Cardiac fibroblast (primary cell): Measurements from ENCODE around the gene ADPRS.

ENCODE experiments used
- DNase-seq, 2 donors: peaks; one replicate each; pipeline versions ENCODE4 v3.0.0 to v3.0.0-alpha.2; 2010; ENCODE audit warnings: low read depth in 2 of 2
- H3K4me3 ChIP-seq, 2 donors: replicated peaks in 1 of 2; 1 replicate in 1 of 2; 2 replicates in 1 of 2; pipeline ENCODE4 v1.5.1; 2011; ENCODE audit warnings: low read depth in 2 of 2, low read length in 2 of 2, mild to moderate bottlenecking in 2 of 2, moderate library complexity in 1 of 2
- TF ChIP-seq, protein P1 (sequence below): IDR thresholded peaks from one replicate; pipeline ENCODE4 v1.5.1; 2011; ENCODE audit warnings: low read depth, mild to moderate bottlenecking, low read length, inconsistent platforms

ADPRS gene

DNA sequence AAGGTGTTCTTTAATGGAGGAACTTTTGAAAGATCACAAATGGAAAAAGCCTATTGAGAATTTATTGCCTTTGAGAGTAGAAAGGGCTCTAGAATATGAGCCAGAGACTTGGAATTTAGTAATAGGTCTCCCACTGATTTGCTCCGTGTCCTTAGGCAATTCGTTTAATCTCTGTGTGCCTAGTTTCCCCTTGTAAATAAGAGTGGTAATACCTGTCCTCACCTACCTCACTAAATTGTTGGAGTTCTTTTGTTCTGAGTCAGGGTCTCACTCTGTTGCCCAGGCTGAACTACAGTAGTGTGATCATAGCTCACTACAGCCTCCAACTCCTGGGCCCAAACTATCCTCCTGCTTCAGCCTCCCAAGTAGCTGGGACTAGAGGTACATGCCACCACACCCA lies 19.8 kb upstream of the ADPRS start:
- H3K4me3 ChIP-seq: no peak overlapping the region
- TF ChIP-seq, protein P1, sequence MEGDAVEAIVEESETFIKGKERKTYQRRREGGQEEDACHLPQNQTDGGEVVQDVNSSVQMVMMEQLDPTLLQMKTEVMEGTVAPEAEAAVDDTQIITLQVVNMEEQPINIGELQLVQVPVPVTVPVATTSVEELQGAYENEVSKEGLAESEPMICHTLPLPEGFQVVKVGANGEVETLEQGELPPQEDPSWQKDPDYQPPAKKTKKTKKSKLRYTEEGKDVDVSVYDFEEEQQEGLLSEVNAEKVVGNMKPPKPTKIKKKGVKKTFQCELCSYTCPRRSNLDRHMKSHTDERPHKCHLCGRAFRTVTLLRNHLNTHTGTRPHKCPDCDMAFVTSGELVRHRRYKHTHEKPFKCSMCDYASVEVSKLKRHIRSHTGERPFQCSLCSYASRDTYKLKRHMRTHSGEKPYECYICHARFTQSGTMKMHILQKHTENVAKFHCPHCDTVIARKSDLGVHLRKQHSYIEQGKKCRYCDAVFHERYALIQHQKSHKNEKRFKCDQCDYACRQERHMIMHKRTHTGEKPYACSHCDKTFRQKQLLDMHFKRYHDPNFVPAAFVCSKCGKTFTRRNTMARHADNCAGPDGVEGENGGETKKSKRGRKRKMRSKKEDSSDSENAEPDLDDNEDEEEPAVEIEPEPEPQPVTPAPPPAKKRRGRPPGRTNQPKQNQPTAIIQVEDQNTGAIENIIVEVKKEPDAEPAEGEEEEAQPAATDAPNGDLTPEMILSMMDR: no peak
- DNase-seq: no peak

GRCh38 chr1:36070349-36070748 lies 18.3 kb upstream of the ADPRS start:
- no peak for DNase-seq
- H3K4me3 ChIP-seq: no peak overlapping the region
- TF ChIP-seq, protein P1: no peak

GRCh38 chr1:36076979-36077573 lies 11.6 kb upstream of the ADPRS start:
- DNase-seq: peak in 1 of 2 donors; percentile 50
- TF ChIP-seq, protein P1: no peak
- no peak overlapping the region for H3K4me3 ChIP-seq

DNA sequence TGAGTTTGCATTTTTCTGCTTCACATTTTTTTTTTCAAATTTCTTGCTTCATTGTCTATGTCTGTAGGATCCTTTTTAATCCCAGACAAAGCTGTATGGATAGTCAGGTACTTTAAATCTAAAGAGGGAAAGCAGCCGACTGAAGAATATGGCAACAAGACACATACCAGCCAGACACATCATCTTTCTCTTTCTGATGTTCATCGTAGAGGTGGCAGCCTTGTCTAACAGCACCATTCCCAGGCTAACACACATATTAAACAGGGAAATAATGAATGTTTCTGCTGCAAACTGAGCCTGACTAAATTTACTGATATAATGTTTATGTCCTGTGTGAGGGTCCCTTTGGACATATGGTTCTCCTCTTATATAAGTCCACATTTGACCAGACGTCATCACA lies 8.5 kb upstream of the ADPRS start:
- no peak overlapping the region for H3K4me3 ChIP-seq
- TF ChIP-seq, protein P1: no peak
- no peak for DNase-seq

DNA sequence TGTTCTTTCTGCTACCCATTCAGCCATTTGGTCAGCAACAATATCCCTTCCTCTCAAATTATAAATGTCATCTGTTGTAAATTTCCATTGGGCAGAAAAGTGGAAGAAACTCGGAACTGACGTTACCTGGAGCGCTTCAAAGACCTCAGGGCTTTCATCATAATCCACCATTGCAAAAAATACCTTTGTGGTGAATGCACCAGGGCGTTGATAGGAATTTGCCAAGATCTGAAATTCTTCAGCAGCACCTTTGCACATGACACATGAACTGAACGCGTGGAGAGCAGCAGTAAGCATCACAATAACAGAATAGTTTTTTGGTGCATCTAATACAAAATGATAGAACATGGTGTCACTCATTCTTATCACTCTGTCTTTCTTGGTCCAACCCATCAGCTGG lies 7.9 kb upstream of the ADPRS start:
- DNase-seq: no peak
- TF ChIP-seq, protein P1: no peak
- no peak overlapping the region for H3K4me3 ChIP-seq

- H3K4me3 ChIP-seq: no peak overlapping the region
- no peak for DNase-seq
- TF ChIP-seq, protein P1: no peak
These were observed 6.7 kb upstream of the ADPRS start for GRCh38 chr1:36081926-36082485.

DNA sequence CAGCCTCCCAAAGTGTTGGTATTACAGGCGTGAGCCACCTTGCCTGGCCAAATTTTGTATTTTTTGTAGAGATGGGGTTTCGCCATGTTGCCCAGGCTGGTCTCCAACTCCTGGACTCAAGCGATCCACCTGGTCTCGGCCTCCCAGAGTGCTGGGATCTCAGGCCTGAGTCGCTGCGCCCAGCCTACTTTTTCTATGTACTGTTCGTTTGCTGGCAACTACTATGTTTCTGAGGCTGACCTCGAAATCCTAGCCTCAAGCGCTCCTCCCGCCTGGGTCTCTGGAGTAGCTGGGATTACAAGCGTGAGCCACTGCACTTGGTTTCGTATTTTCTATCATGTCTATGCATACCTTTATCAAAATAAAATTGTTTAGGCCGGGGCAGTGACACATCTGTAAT lies 5.5 kb upstream of the ADPRS start:
- no peak overlapping the region for H3K4me3 ChIP-seq
- no peak for DNase-seq
- TF ChIP-seq, protein P1: no peak
